HG03139 (cell line): Measurements from ENCODE around the gene B9D1.

ENCODE experiments used
- ATAC-seq: cut with Tn5 transposase; IDR thresholded peaks from one replicate; pipeline ENCODE4 v1.9.1; 2021; ENCODE audit not compliant: unreplicated experiment

B9D1 gene

GRCh38 chr17:19388791-19389785 lies 26.6 kb upstream of the B9D1 start:
- no peak for ATAC-seq

GRCh38 chr17:19387921-19388521 lies 25.5 kb upstream of the B9D1 start:
- ATAC-seq = no peak

- no peak for ATAC-seq
Measured at GRCh38 chr17:19386974-19387920, 24.7 kb upstream of the B9D1 start, which contains the start of gene MFAP4. Gene MFAP4, minus strand, starts transcription at chr17:19387190. Its CDS starts 35 bp downstream, at chr17:19387155.

- no peak for ATAC-seq
Measured at GRCh38 chr17:19386051-19386929, 23.8 kb upstream of the B9D1 start.

GRCh38 chr17:19385521-19385983 lies 23.0 kb upstream of the B9D1 start:
- no peak for ATAC-seq

- ATAC-seq = no peak
Measured at GRCh38 chr17:19384723-19385391, 22.3 kb upstream of the B9D1 start.

- ATAC-seq = no peak
Measured at GRCh38 chr17:19383681-19384470, 21.4 kb upstream of the B9D1 start.

- no peak for ATAC-seq
Measured at GRCh38 chr17:19382531-19383444, 20.3 kb upstream of the B9D1 start.

GRCh38 chr17:19381741-19382444 lies 19.4 kb upstream of the B9D1 start:
- ATAC-seq = no peak

GRCh38 chr17:19381361-19381740 lies 18.8 kb upstream of the B9D1 start:
- ATAC-seq = no peak

- ATAC-seq = no peak
Measured at GRCh38 chr17:19380481-19381301, 18.2 kb upstream of the B9D1 start.

- ATAC-seq = no peak
Measured at GRCh38 chr17:19379361-19380065, 17.0 kb upstream of the B9D1 start.

GRCh38 chr17:19378416-19379360 lies 16.2 kb upstream of the B9D1 start, which contains the start of gene MAPK7:
Gene MAPK7, plus strand, starts transcription at chr17:19378498. Its CDS starts 403 bp downstream, at chr17:19378901.
- ATAC-seq = no peak
